DMS153 treated with DMSO at 0.1 percent for 48 hours (cell line): ENCODE results near the gene DPY19L3.
A peak's percentile ranks its signal among the peaks of the same experiment; 100 is the strongest.
"Not testable (repeated sequence)": the region's sequence is repeated elsewhere in the genome, so short reads cannot be mapped to it uniquely, and the experiment has no call there.

Source experiments
- DNase-seq: peaks from one replicate; lab custom pipeline; 2025; ENCODE audit not compliant: unreplicated experiment; lab: John Stamatoyannopoulos, UW

DPY19L3 gene

GRCh38 chr19:32405431-32406160, at the start of gene DPY19L3:
DPY19L3 (plus strand) TSS chr19:32405770; CDS start chr19:32408254, 2,484 bp downstream.
- peak; percentile 76 for DNase-seq

DNA sequence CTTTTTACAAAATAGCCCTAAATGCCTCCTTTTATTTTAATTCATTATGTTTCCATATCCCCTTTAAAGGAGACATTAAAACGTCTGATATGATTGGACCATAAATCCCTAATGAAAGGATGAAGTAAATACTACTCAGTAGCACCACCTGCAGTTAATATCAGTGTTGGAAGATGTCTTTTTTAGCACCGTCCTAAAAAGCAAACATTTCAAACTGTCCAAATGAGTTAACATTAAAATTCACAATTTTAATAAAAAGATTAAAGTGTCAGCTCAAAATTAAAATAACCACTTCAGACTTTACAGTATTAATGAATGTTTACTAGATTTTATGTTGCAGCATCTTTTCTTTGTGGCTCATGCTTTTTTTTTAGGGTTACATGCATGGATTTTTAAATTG, 47.9 kb upstream of the DPY19L3 start:
- no peak for DNase-seq

- no peak for DNase-seq
These were observed 47.2 kb upstream of the DPY19L3 start for GRCh38 chr19:32358321-32358720.

- no peak for DNase-seq
These were observed 46.0 kb upstream of the DPY19L3 start for GRCh38 chr19:32359581-32359980.

DNA sequence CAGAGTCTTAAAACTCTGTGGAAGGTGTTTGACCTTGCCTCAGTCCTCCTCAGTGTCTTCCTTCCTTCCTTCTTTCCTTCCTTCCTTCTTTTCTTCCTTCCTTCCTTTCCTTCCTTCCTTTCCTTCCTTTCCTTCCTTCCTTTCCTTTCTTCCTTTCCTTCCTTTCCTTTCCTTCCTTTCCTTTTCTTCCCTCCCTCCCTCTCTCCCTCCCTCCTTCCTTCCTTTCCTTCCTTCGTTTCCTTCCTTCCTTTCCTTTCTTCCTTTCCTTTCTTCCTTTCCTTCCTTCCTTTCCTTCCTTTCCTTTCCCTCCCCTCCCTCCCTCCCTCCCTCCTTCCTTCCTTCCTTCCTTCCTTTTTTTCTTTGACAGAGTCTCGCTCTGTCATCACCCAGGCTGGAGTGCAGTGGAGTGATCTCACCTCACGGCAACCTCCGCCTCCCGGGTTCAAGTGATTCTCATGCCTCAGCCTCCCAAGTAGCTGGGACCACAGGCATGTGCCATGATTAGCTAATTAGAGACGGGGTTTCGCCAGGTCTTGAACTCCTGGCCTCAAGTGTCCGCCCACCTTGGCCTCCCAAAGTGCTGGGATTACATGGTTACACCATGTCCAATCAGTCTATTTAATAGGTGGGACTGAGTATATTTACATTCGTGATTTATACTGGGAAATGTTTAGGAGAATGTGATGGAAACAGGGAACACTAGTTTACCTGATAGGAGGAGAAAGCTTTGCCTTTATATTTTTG, 43.8 kb upstream of the DPY19L3 start:
- DNase-seq, result no peak

GRCh38 chr19:32362318-32362691, 43.3 kb upstream of the DPY19L3 start:
- DNase-seq, result no peak

GRCh38 chr19:32363175-32363574, 42.4 kb upstream of the DPY19L3 start:
- no peak for DNase-seq

GRCh38 chr19:32363632-32364031, 41.9 kb upstream of the DPY19L3 start:
- no peak for DNase-seq

DNA sequence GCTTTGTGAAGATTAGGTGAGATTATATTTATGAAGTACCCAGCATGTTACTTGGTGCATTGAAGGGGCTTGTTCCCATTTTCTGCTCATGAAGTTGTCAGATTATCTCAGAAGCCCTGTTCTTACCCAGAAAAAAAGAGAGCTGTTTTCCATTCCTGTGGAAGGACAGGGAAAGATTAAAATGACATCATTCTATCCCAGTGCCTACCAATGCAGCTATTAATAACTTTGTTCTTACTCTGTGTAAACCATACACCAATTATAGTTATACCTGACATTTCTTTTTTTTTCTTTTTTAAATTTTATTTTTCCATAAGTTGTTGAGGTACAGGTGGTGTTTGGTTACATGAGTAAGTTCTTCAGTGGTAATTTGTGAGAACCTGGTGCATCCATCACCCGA, 41.5 kb upstream of the DPY19L3 start:
- no peak for DNase-seq

DNA sequence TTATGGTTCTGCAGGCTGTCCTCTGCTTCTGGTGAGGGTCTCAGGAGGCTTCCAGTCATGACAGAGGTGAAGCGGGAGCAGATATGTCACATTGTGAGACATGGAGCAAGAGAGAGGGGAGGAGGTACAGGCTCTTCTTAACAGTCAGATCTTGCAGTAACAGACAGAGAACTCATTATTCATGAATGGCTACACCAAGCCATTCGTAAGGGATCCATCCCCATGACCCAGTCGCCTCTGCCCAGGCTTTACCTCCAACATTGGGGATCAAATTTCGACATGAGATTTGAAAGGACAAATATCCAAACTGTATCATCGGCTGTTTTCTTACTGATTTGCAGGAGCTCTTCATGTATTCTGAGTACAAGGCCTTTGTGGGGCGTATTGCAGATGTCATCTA, 38.5 kb upstream of the DPY19L3 start:
- no peak for DNase-seq

GRCh38 chr19:32367948-32368536, 37.5 kb upstream of the DPY19L3 start:
- no peak for DNase-seq

GRCh38 chr19:32368787-32369186, 36.8 kb upstream of the DPY19L3 start:
- DNase-seq, result no peak

DNA sequence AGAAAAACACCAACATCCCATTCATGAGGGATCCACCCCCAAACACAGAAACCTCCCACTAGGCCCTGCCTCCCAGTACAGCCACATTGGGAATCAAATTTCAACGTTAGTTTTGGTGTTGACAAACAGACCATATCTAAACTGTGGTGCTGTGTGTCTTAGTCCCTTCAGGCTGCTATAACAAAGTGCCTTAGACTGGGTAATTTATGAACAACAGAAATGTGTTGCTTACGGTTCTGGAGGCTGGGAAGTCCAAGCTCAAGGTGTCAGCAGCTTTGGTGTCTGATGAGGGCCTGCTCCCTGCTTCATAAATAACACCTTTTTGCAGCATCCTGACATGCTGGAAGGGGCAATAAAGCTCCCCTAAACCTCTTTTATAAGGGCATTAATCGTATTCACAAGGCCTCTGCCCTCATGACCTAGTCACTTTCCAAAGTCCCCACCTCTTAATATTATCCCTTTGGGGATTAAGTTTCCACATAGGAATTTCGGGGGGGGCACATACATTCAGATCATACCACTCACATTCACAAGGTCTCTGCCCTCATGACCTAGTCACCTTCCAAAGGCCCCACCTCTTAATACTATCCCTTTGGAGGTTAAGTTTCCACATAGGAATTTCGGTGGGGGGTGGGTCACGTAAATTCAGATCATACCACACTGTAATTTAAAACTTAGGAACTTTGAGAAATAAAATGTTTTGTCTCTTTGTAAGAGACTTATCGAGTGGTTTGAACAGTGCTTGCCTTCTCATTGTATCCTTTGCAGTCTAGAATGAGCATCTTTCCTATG, 32.6 kb upstream of the DPY19L3 start:
- no peak for DNase-seq

GRCh38 chr19:32373585-32374295, 31.8 kb upstream of the DPY19L3 start:
- peak; percentile 88 for DNase-seq

DNA sequence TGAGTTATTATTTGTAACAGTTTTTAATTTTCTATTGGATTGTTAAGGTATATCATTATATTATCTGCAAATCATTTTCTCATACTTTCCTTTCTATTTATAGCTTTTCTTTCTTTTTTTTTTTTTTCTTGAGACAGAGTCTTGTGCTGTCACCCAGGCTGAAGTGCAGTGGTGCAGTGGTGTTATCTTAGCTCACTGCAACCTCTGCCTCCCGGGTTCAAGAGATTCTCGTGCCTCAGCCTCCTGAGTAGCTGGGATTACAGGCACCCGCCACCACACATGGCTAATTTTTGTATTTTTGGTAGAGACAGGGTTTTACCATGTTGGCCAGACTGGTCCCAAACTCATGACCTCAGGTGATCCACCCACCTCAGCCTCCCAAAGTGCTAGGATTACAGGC, 31.2 kb upstream of the DPY19L3 start:
- not testable (repeated sequence) for DNase-seq

GRCh38 chr19:32377088-32377487, 28.5 kb upstream of the DPY19L3 start:
- not testable (repeated sequence) for DNase-seq

DNA sequence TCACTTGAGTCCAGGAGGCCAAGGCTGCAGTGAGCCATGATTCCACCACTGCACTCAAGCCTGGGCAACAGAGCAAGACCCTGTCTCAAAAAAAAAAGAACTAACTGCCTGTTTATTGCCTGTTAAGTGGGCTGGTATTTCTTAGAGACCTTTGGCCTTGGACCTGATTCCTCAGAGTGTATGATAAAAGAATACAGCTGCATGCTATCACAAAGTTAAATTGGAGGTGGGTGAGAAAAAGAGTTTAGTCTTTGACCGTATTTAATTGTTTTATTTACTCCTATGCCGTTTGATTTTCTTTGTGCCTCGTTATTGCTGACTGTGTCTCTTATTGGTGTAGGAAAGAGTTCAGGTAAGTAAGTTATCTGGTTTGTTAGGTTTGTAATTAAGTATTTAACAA, 25.3 kb upstream of the DPY19L3 start:
- no peak for DNase-seq

GRCh38 chr19:32387701-32388392, 17.7 kb upstream of the DPY19L3 start:
- DNase-seq, result peak; percentile 54

DNA sequence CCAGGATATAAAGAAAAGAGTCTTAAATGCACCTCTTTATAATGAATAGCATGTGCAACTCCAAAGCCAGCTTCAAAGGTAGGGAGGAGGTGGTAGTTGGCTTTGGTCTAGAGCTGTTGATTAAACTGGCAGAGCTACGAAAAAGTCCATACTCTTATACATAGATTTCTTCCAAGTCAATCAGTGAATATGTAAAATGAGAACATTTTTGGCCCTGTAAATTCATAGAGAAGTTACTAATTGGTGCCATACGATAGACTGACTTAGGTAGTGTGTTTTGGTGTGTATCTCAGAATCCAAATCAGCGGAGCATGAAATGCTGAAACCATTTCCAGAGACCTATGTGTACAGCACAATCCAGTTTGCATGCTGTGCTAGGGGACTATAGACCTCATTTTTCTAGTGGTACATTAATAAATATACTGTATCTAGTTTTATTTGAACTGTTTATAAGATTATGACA, 17.1 kb upstream of the DPY19L3 start:
- no peak for DNase-seq

- no peak for DNase-seq
These were observed 12.7 kb upstream of the DPY19L3 start for GRCh38 chr19:32392901-32393300.
